OCI-LY3 (cell line): Measurements from ENCODE around the gene ZNF726.
"Not testable (repeated sequence)": the region's sequence is repeated elsewhere in the genome, so short reads cannot be mapped to it uniquely, and the experiment has no call there.

Experiments used
- H2AFZ ChIP-seq: fragments of 200-600, 300-600 bp; shearing (Covaris generic); 2 replicates; pipeline ENCODE4 v1.6.0; 2014; ENCODE audit warnings: antibody characterized with exemption, low read depth, low read length
- H3K27ac ChIP-seq: fragments of 200-600, 300-600 bp; sonication (generic); 2 replicates; pipeline ENCODE4 v1.5.1; 2014; ENCODE audit warnings: mild to moderate bottlenecking, low read length, moderate library complexity, mixed read lengths
- H3K27me3 ChIP-seq: fragments of 200-600, 300-600 bp; sonication (generic); 2 replicates; pipeline ENCODE4 v1.6.1; 2014; ENCODE audit warnings: low read depth, low read length, mixed read lengths
- H3K36me3 ChIP-seq: fragments of 200-600, 300-600 bp; sonication (generic); replicated peaks from 2 replicates; pipeline ENCODE3; 2014; ENCODE audit warnings: low read depth, low read length, mixed read lengths
- H3K4me1 ChIP-seq: fragments of 300-600, 200-600 bp; sonication (generic); 2 replicates; pipeline ENCODE4 v1.6.1; 2014; ENCODE audit warnings: low read length, mixed read lengths
- H3K4me2 ChIP-seq: fragments of 200-600, 300-600 bp; sonication (generic); 2 replicates; pipeline ENCODE4 v1.6.1; 2014; ENCODE audit warnings: low read length, mixed read lengths
- H3K4me3 ChIP-seq: fragments of 300-600, 200-600 bp; sonication (generic); 2 replicates; pipeline ENCODE4 v1.5.1; 2014; ENCODE audit warnings: antibody characterized with exemption, mild to moderate bottlenecking, low read length, moderate library complexity
- H3K79me2 ChIP-seq: fragments of 300-600, 200-600 bp; shearing (Covaris generic); 2 replicates; pipeline ENCODE4 v1.6.1; 2014; ENCODE audit warnings: mild to moderate bottlenecking, low read length, mixed read lengths
- H3K9ac ChIP-seq: fragments of 300-600, 200-600 bp; shearing (Covaris generic); 2 replicates; pipeline ENCODE4 v1.6.0; 2014; ENCODE audit warnings: mild to moderate bottlenecking, low read length, moderate library complexity
- H3K9me3 ChIP-seq: fragments of 200-600, 300-600 bp; shearing (Covaris generic); 2 replicates; pipeline ENCODE4 v1.6.1; 2014; ENCODE audit warnings: low read length, mixed read lengths; ENCODE audit not compliant: insufficient read depth
- H4K20me1 ChIP-seq: fragments of 200-600, 300-600 bp; sonication (generic); 2 replicates; pipeline ENCODE4 v1.6.1; 2016; ENCODE audit warnings: low read length, mixed read lengths; ENCODE audit not compliant: insufficient read depth
- EZH2phosphoT487 ChIP-seq: fragments of 200-600 bp; shearing (Covaris generic); IDR thresholded peaks from 2 replicates; pipeline ENCODE4 v1.6.1; 2018; ENCODE audit warnings: antibody characterized with exemption, mixed run types, low read depth
- TF ChIP-seq, protein P1 (sequence below): fragments of 200-600, 300-600 bp; sonication (generic); IDR thresholded peaks from 2 replicates; pipeline ENCODE4 v1.5.1; 2014; ENCODE audit warnings: antibody characterized with exemption, low read length, low read depth

Gene ZNF726

DNA sequence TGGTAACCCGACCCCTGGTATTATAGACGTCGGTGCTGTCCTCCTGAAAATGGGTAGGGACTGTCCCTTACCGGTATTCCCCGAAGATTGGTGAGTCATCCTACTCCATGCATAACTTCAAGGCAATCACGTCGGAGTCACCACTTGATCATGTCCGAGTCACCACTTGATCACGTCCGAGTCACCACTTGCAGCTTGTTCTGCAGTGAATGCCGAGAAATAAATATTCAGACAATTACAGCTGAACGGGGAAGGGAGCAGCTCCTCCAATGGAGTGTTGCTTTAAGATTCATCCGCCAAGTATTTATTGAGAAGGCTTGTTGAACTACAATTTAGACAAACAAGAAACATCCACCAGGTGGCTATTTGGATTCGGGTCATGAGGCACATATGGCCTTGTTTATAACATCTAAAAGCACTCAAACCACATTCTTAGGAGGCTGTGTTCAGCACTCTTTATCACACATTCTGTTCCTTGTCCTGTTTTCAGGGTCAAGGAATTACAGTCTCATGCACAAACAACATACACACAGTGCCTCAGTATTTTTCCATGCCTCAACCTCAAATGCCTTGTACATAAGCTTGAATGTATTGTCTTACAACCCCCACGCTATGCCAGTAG is 43.1 kb downstream of the ZNF726 start:
- Histone ChIP-seq H3K27me3 (no peaks in the 10 kb centered on the region), H3K9me3 (no peaks in the 10 kb centered on the region), H3K4me2 (no peak overlapping the region), H3K4me3 (no peak overlapping the region), H3K9ac (no peak overlapping the region), H2AFZ (no peak overlapping the region), H4K20me1 (no peaks in the 10 kb centered on the region), H3K36me3 (no peaks in the 10 kb centered on the region), H3K27ac (no peak overlapping the region), H3K4me1 (no peaks in the 10 kb centered on the region), H3K79me2 (no peaks in the 10 kb centered on the region)
- TF ChIP-seq, protein P1, sequence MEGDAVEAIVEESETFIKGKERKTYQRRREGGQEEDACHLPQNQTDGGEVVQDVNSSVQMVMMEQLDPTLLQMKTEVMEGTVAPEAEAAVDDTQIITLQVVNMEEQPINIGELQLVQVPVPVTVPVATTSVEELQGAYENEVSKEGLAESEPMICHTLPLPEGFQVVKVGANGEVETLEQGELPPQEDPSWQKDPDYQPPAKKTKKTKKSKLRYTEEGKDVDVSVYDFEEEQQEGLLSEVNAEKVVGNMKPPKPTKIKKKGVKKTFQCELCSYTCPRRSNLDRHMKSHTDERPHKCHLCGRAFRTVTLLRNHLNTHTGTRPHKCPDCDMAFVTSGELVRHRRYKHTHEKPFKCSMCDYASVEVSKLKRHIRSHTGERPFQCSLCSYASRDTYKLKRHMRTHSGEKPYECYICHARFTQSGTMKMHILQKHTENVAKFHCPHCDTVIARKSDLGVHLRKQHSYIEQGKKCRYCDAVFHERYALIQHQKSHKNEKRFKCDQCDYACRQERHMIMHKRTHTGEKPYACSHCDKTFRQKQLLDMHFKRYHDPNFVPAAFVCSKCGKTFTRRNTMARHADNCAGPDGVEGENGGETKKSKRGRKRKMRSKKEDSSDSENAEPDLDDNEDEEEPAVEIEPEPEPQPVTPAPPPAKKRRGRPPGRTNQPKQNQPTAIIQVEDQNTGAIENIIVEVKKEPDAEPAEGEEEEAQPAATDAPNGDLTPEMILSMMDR, result no peak
- TF ChIP-seq EZH2phosphoT487, result no peak

DNA sequence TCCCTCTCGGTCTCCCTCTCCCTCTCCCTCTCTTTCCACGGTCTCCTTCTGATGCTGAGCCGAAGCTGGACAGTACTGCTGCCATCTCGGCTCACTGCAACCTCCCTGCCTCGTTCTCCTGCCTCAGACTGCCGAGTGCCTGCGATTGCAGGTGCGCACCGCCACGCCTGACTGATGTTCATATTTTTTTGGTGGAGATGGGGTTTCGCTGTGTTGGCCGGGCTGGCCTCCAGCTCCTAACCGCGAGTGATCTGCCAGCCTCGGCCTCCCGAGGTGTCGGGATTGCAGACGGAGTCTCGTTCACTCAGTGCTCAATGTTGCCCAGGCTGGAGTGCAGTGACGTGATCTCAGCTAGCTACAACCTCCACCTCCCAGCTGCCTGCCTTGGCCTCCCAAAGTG is 48.7 kb downstream of the ZNF726 start:
- not testable (repeated sequence) for H4K20me1 ChIP-seq, H3K27ac ChIP-seq, H2AFZ ChIP-seq, H3K9me3 ChIP-seq, H3K4me1 ChIP-seq, H3K27me3 ChIP-seq, H3K36me3 ChIP-seq, H3K4me3 ChIP-seq, H3K79me2 ChIP-seq, H3K4me2 ChIP-seq, H3K9ac ChIP-seq

DNA sequence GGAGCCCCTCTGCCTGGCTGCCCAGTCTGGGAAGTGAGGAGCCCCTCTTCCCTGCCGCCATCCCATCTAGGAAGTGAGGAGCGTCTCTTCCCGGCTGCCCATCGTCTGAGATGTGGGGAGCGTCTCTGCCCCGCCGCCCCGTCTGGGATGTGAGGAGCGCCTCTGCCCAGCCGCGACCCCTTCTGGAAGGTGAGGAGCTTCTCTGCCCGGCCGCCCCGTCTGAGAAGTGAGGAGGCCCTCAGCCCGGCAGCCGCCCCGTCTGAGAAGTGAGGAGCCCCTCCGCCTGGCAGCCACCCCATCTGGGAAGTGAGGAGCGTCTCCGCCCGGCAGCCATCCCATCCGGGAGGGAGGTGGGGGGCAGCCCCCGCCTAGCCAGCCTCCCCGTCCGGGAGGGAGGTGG is 49.2 kb downstream of the ZNF726 start:
- not testable (repeated sequence) for H3K4me2 ChIP-seq, H3K27me3 ChIP-seq, H3K4me1 ChIP-seq, H3K36me3 ChIP-seq, H4K20me1 ChIP-seq, H3K4me3 ChIP-seq, H3K9ac ChIP-seq, H3K79me2 ChIP-seq, H3K9me3 ChIP-seq, H2AFZ ChIP-seq, H3K27ac ChIP-seq

DNA sequence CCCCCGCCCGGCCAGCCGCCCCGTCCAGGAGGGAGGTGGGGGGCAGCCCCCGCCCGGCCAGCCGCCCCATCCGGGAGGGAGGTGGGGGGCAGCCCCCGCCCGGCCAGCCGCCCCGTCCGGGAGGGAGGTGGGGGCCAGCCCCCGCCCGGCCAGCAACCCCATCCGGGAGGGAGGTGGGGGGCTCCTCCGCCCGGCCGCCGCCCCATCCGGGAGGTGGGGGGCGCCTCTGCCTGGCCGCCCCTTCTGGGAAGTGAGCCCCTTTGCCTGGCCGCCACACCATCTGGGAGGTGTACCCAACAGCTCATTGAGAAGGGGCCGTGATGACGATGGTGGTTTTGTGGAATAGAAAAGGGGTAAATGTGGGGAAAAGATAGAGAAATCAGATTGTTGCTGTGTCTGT is 49.6 kb downstream of the ZNF726 start:
- not testable (repeated sequence) for H3K4me1 ChIP-seq, H3K4me2 ChIP-seq, H3K9me3 ChIP-seq, H4K20me1 ChIP-seq, H3K36me3 ChIP-seq, H2AFZ ChIP-seq, H3K4me3 ChIP-seq, H3K27ac ChIP-seq, H3K9ac ChIP-seq, H3K79me2 ChIP-seq, H3K27me3 ChIP-seq

DNA sequence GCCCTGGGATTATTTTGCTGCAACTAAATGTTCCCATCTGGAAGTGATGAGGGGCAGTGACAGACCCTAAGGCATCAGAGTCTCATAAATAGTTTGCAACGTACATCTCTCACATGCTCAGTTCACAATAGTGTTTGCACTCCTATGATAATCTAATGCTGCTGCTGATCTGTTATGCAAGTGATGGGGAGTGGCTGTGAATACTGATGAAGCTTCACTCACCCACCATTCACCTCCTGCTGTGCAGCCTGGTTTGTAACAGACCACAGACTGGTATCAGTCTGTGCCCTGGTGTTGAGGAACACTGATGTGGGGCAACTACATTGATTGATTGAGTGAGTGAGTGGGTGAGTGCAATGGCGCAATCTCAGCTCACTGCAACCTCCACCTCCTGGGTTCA is 54.9 kb downstream of the ZNF726 start:
- TF ChIP-seq, protein P1, result no peak
- TF ChIP-seq EZH2phosphoT487, result no peak
- H3K4me2 ChIP-seq, result no peak overlapping the region
- H3K9ac ChIP-seq, result no peak overlapping the region
- H4K20me1 ChIP-seq, result no peaks in the 10 kb centered on the region
- no peak overlapping the region for H3K4me3 ChIP-seq
- no peaks in the 10 kb centered on the region for H3K27me3 ChIP-seq
- H3K4me1 ChIP-seq, result no peaks in the 10 kb centered on the region
- H3K36me3 ChIP-seq, result no peaks in the 10 kb centered on the region
- H2AFZ ChIP-seq, result no peak overlapping the region
- no peak overlapping the region for H3K27ac ChIP-seq
- H3K79me2 ChIP-seq, result no peaks in the 10 kb centered on the region
- 0 out of 2 replicates have a peak, but pooled peaks cover 3% of the 10 kb centered on the region for H3K9me3 ChIP-seq
